Central memory CD8-positive, alpha-beta T cell (primary cell): Measurements from ENCODE around the gene KLHDC1.
"Not testable (repeated sequence)": the region's sequence is repeated elsewhere in the genome, so short reads cannot be mapped to it uniquely, and the experiment has no call there.

Experiments used
- ATAC-seq: fragments of 150-1000 bp; cut with Tn5 transposase; replicated peaks from 2 replicates; pipeline ENCODE4 v1.10.0; 2022; ENCODE audit warnings: mild to moderate bottlenecking, moderate FRiP score, moderate number of reproducible peaks; ENCODE audit not compliant: poor library complexity, severe bottlenecking; ENCODE audit errors: extremely low read depth
- DNase-seq, 2 donors: peaks; one replicate each; pipeline ENCODE4 v3.0.0; 2021; ENCODE audit warnings: low spot score in 2 of 2
- H3K27ac Mint-ChIP-seq: one replicate; pipeline ENCODE4 v1.8.0; 2022; ENCODE audit warnings: low read depth, mild to moderate bottlenecking, moderate library complexity, mixed read lengths
- H3K27me3 Mint-ChIP-seq: one replicate; pipeline ENCODE4 v1.8.0; 2022; ENCODE audit warnings: mixed read lengths
- H3K36me3 Mint-ChIP-seq: one replicate; pipeline ENCODE4 v1.8.0; 2022; ENCODE audit warnings: mild to moderate bottlenecking, moderate library complexity, mixed read lengths; ENCODE audit not compliant: insufficient read depth
- H3K4me1 Mint-ChIP-seq: one replicate; pipeline ENCODE4 v1.8.0; 2022; ENCODE audit warnings: mixed read lengths
- H3K4me3 Mint-ChIP-seq: one replicate; pipeline ENCODE4 v1.8.0; 2022; ENCODE audit warnings: mild to moderate bottlenecking, moderate library complexity, mixed read lengths
- H3K9me3 Mint-ChIP-seq: one replicate; pipeline ENCODE4 v1.8.0; 2022; ENCODE audit warnings: mixed read lengths

KLHDC1 gene

DNA sequence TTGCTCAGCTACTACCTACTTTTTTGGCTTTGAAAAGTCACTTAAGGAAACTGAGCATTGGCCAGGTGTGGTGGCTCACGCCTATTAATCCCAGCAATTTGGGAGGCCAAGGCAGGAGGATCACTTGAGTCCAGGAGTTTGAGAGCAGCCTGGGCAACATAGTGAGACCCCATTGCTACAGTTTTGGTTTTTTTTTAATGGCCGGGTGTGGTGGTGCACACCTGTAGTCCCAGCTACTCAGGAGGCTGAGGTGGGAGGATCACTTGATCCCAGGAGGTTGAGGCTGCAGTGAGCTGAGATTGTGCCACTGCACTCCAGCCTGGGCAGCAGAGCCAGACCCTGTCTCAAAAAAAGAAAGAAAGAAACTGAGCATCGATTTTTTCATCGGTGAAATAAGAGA, 42.7 kb downstream of the KLHDC1 start:
- not testable (repeated sequence) for H3K9me3 Mint-ChIP-seq, DNase-seq, H3K36me3 Mint-ChIP-seq, ATAC-seq, H3K4me3 Mint-ChIP-seq, H3K4me1 Mint-ChIP-seq, H3K27ac Mint-ChIP-seq, H3K27me3 Mint-ChIP-seq

DNA sequence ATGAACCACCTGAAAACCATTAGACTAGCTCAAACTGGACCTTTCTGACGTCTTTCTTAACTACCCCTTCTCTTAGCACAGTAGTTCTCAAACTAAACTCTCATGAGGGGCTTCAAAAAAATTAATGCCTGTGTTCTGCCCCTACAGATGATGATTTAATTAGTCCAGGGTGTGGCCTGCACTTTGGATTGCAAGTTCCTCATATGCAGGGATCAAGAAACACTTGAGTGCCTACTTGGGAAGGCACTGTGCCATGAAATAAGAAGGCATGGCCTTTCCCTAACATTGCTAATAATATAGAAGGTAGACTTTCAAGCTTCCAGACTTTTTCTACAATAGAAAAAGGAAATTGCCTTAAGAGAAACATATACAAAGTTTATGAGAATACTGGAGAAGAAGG, 52.3 kb downstream of the KLHDC1 start:
- no peaks in the 10 kb centered on the region for H3K27me3 Mint-ChIP-seq
- ATAC-seq (no peak), DNase-seq (no peak)
- no peaks in the 10 kb centered on the region for H3K9me3 Mint-ChIP-seq
- H3K4me1 Mint-ChIP-seq, result no peaks in the 10 kb centered on the region
- peaks cover 5% of the 10 kb centered on the region for H3K36me3 Mint-ChIP-seq
- H3K4me3 Mint-ChIP-seq, result no peak overlapping the region
- no peak overlapping the region for H3K27ac Mint-ChIP-seq

GRCh38 chr14:49746476-49746875, 53.6 kb downstream of the KLHDC1 start:
- H3K4me3 Mint-ChIP-seq, ATAC-seq, H3K36me3 Mint-ChIP-seq, DNase-seq, H3K4me1 Mint-ChIP-seq, H3K9me3 Mint-ChIP-seq, H3K27me3 Mint-ChIP-seq: not testable (repeated sequence)
- H3K27ac Mint-ChIP-seq, result peak overlapping the region; percentile 20

- Mint-ChIP-seq H3K9me3 (no peaks in the 10 kb centered on the region), H3K4me3 (no peak overlapping the region), H3K4me1 (no peaks in the 10 kb centered on the region), H3K27ac (no peak overlapping the region), H3K36me3 (peaks cover 2% of the 10 kb centered on the region), H3K27me3 (no peaks in the 10 kb centered on the region)
- ATAC-seq (no peak), DNase-seq (no peak)
Observed at GRCh38 chr14:49754570-49755097, 61.7 kb downstream of the KLHDC1 start.

DNA sequence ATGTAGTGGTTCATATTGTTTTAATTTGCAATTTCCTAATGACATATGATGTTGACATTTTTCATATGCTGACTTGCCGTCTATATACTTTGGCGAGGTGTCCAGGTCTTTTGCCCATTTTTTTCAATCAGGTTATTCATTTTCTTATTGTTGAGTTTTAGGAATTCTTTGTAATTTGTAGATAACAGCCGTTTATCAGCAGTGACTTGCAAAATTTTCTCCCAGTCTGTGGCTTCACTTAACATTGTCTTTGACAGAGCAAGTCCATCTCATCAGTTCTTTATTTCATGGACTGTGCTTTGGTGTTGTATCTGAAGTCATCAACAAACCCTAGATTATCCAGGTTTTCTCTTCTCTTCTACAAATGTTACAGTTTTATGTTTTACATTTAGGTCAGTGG, 62.5 kb downstream of the KLHDC1 start:
- Mint-ChIP-seq H3K9me3 (no peaks in the 10 kb centered on the region), H3K36me3 (peaks cover 2% of the 10 kb centered on the region), H3K4me3 (no peak overlapping the region), H3K27me3 (no peaks in the 10 kb centered on the region), H3K4me1 (peaks cover 4% of the 10 kb centered on the region), H3K27ac (no peak overlapping the region)
- ATAC-seq (no peak), DNase-seq (no peak)

- DNase-seq, result no peak
- Mint-ChIP-seq H3K36me3 (peaks cover 4% of the 10 kb centered on the region), H3K4me3 (no peak overlapping the region), H3K9me3 (no peaks in the 10 kb centered on the region), H3K27me3 (no peaks in the 10 kb centered on the region), H3K27ac (no peak overlapping the region), H3K4me1 (peaks cover 4% of the 10 kb centered on the region)
- ATAC-seq, result no peak
Observed at GRCh38 chr14:49761839-49762551, 69.1 kb downstream of the KLHDC1 start.

DNA sequence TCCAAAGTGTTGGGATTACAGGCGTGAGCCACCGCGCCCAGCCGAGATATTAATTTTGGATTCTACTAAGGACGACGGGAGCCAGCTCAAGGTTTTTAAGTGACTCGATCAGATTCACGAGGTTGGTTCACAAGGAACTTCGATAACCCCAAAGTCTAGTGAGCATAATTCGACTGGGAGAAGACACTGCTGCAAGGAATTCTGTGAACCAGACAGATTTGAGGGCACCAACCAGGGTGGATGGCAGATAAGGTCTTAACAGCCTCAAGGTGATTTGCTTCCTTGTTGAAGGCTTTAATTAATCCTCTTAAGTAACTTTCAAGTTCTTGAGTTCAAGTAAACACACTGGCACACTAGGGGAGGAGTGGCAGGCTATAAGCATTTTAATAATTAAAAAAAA, 73.9 kb downstream of the KLHDC1 start:
- H3K36me3 Mint-ChIP-seq, result peaks cover 18% of the 10 kb centered on the region
- ATAC-seq (no peak), DNase-seq (no peak)
- peaks cover 37% of the 10 kb centered on the region for H3K4me1 Mint-ChIP-seq
- no peaks in the 10 kb centered on the region for H3K27me3 Mint-ChIP-seq
- H3K4me3 Mint-ChIP-seq, result peak overlapping the region; percentile 94
- H3K9me3 Mint-ChIP-seq, result no peaks in the 10 kb centered on the region
- H3K27ac Mint-ChIP-seq, result peak overlapping the region; percentile 97

DNA sequence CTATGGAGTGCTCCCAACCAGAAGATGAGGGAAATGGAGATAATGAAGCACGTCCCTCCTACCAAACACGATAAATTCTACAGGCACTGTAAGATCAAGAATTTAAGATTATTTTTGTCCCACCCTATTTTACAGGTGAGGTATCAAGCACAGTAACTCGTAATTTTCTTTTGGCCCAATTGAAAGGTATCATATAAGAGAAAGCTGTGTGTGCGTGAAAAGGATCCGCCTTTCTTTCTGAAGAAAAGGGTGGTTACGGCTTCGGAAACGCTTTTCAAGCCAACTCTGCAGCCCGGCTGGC, 74.3 kb downstream of the KLHDC1 start:
- H3K27me3 Mint-ChIP-seq, result no peaks in the 10 kb centered on the region
- peak overlapping the region; percentile 97 for H3K27ac Mint-ChIP-seq
- H3K4me1 Mint-ChIP-seq, result peaks cover 37% of the 10 kb centered on the region
- ATAC-seq (no peak), DNase-seq (no peak)
- H3K4me3 Mint-ChIP-seq, result peak overlapping the region; percentile 94
- H3K36me3 Mint-ChIP-seq, result peaks cover 18% of the 10 kb centered on the region
- no peaks in the 10 kb centered on the region for H3K9me3 Mint-ChIP-seq

DNA sequence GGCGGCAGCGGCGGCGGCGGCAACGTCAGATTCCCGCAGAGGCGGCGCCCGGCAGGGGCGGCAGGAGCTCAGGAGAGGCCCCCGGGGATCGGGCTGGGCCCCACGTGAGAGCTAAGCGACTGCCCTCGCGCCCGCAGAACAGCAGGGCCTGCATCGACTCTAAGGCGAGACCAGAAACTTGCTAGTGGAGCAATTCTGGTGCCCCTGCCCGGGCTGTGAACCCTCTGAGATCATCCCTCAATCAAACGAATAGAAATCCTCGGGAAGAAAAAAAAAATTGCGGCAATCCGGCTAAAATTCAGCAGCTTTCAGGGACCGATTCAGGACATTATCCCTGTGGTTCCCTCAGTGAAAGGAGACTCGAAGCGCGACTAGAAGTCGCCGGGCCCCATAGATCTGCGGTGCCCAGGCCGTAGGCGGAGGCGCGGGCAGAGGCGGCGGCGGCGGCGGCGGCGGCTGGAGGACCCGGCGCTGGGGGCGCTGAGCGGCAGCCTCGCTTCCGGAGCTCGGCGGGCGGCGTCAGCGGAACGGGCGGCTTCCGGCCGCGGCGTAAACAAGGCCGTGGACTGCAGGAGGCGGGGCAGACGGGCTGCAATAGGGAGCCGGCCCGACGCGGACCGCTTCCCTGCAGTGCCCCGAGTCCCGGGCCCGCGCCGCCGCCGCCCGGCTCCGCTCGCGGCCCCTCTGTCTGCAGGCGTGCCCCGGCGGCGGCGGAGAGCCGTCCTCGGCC, 74.8 kb downstream of the KLHDC1 start, which contains the start of gene KLHDC2:
TSS of gene KLHDC2 (plus strand) at position 583 of the 730 bp plus-strand sequence. CDS start 316 bp downstream, outside the sequence.
- H3K9me3 Mint-ChIP-seq, result no peaks in the 10 kb centered on the region
- H3K27me3 Mint-ChIP-seq, result no peaks in the 10 kb centered on the region
- H3K27ac Mint-ChIP-seq, result peak within 1 kb of the TSS; percentile 97
- H3K4me1 Mint-ChIP-seq, result peaks cover 37% of the 10 kb centered on the region
- peak within 1 kb of the TSS; percentile 94 for H3K4me3 Mint-ChIP-seq
- ATAC-seq, result peak; percentile 83
- peaks cover 21% of the 10 kb centered on the region for H3K36me3 Mint-ChIP-seq
- DNase-seq, result peak; percentile 79 to 82

DNA sequence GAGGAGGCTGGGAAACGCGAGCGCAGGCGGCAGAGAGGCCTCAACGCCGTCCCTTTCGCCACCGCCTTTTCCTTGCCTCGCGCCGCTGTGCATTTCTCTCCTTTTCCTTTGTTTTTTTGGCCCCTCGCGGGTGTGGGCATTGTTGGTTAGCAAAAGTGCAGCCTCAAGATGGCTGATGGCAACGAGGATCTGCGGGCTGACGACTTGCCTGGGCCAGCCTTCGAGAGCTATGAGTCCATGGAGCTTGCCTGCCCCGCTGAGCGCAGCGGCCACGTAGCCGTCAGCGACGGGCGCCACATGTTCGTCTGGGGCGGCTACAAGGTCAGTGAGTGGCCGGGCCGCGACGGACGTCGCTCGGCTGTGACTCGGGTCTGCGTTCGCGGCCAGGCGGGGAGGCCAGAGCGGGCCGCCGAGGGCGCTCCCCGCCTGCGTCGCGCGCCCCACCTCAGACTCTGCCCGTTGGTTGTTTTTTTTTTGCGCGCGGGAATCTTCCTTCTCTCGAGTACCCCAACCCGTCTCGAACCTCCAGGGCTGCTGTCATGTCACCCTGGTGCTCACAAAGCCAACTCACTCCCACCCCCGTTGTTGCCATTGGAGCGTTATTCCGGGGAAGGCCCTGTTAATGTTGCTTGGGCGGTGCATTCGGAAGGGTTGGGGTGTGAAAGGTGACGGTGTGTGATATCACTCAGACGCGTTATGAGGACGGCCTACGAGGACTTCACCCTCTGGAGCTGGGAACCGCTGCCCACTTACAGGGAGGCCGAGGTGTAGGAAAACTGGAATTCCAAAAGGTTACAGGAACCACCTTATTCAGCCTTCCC, 75.6 kb downstream of the KLHDC1 start:
- no peaks in the 10 kb centered on the region for H3K9me3 Mint-ChIP-seq
- peak; percentile 57 for ATAC-seq
- H3K4me3 Mint-ChIP-seq, result peak overlapping the region; percentile 94
- no peaks in the 10 kb centered on the region for H3K27me3 Mint-ChIP-seq
- H3K4me1 Mint-ChIP-seq, result peaks cover 37% of the 10 kb centered on the region
- peak overlapping the region; percentile 97 for H3K27ac Mint-ChIP-seq
- DNase-seq, result peak; percentile 32 to 61
- H3K36me3 Mint-ChIP-seq, result peaks cover 21% of the 10 kb centered on the region

DNA sequence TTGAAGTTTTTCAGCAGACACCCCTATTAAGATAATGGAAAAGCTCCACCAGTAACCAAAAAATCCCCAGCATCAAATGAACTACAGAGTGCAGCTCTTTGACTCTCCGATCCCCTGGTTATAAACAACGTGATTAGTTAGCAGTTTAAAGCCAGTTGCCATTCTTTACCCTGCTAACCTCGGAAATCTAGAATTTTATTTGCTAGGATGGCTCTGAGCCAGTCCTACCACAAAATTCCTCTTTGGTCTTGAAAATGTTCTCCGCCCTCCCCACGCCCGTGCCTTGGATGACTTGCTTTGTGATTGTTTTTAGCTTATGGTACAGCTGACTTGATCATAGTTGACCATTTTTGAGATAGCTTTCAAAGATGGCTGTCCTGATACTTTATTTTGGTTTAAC, 76.3 kb downstream of the KLHDC1 start:
- H3K4me1 Mint-ChIP-seq, result peaks cover 37% of the 10 kb centered on the region
- no peak for DNase-seq
- peaks cover 21% of the 10 kb centered on the region for H3K36me3 Mint-ChIP-seq
- peak overlapping the region; percentile 97 for H3K27ac Mint-ChIP-seq
- H3K4me3 Mint-ChIP-seq, result peak overlapping the region; percentile 94
- ATAC-seq, result no peak
- H3K27me3 Mint-ChIP-seq, result no peaks in the 10 kb centered on the region
- no peaks in the 10 kb centered on the region for H3K9me3 Mint-ChIP-seq

DNA sequence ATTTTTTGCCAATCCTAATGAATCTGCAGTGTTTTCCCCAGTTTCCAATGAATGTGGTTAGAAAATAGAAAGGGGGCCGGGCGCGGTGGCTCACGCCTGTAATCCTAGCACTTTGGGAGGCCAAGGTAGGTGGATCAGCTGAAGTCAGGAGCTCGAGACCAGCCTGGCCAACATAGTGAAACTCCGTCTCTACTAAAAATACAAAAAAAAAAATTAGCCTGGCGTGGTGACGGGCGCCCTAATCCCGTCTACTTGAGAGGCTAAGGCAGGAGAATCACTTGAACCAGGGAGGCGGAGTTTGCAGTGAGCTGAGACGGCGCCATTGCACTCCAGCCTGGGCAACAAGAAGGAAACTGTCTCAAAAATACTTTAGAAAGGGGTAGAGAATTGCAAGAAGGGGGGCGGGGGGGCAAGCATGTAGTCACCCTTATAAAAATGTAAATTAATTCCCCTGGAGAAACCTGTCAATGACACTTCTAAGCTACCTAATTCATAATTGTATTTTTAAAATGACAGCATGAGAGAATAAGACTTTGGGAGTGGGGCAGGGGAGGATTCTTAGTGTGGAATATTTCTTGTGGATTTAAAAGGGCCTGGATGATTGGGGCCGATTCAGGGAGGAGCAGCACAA, 76.8 kb downstream of the KLHDC1 start:
- ATAC-seq (no peak), DNase-seq (no peak)
- Mint-ChIP-seq H3K4me3 (peak overlapping the region; percentile 94), H3K9me3 (no peaks in the 10 kb centered on the region), H3K36me3 (peaks cover 22% of the 10 kb centered on the region), H3K27ac (peak overlapping the region; percentile 97), H3K27me3 (no peaks in the 10 kb centered on the region), H3K4me1 (peaks cover 37% of the 10 kb centered on the region)
